K562 (cell line): ENCODE data around the gene HDAC7. TPM values are rescaled to one million over a fixed set of nuclear protein-coding genes. Genes with fewer than 3 reads are reported as not detected.

Experiments used
- ARID2 ChIP-seq: fragments of 450-650 bp; IDR thresholded peaks from 2 replicates; pipeline ENCODE4 v1.6.1; 2017; ENCODE audit warnings: antibody characterized with exemption, mild to moderate bottlenecking
- ARNT ChIP-seq, 2 experiments: fragments of 450-650 bp; IDR thresholded peaks; 2 replicates each; pipeline ENCODE4 v1.6.1; 2016; ENCODE audit warnings: mild to moderate bottlenecking in 1 of 2
- ATF1 ChIP-seq, 2 experiments: fragments of 450-650 bp in 1 of 2; IDR thresholded peaks; 2 replicates each; pipeline ENCODE4 v1.6.1; 2016; ENCODE audit warnings: missing compliant biosample characterization in 1 of 2, missing genetic modification characterization in 1 of 2
- CXXC5 ChIP-seq: fragments of 250-450 bp; sonication (Bioruptor Pico); IDR thresholded peaks from 2 replicates; pipeline ENCODE4 v1.8.0; 2022; ENCODE audit warnings: inconsistent platforms, mild to moderate bottlenecking, moderate library complexity
- E2F3 ChIP-seq: fragments of 250-450 bp; sonication (Bioruptor Pico); IDR thresholded peaks from 2 replicates; pipeline ENCODE4 v1.4.0; 2020; ENCODE audit warnings: mild to moderate bottlenecking
- ELK3 ChIP-seq: fragments of 450-650 bp; formaldehyde crosslinking; IDR thresholded peaks from 2 replicates; pipeline ENCODE4 v1.4.0; 2020; ENCODE audit warnings: mild to moderate bottlenecking
- EP400 ChIP-seq: fragments of 450-650 bp; IDR thresholded peaks from 2 replicates; pipeline ENCODE4 v1.6.1; 2017; ENCODE audit warnings: antibody characterized with exemption, mild to moderate bottlenecking, moderate library complexity
- GABPB2 ChIP-seq: fragments of 250-450 bp; sonication (Bioruptor Pico); conservative IDR thresholded peaks from 2 replicates; pipeline ENCODE4 v1.5.1; 2021; ENCODE audit warnings: mild to moderate bottlenecking
- GTF2F1 ChIP-seq: IDR thresholded peaks from 2 replicates; pipeline ENCODE4 v1.6.1; 2011; ENCODE audit warnings: low read depth, low read length, improper control_type of control experiment
- HMBOX1 ChIP-seq: sonication (generic); IDR thresholded peaks from 2 replicates; pipeline ENCODE4 v1.6.1; 2016
- HMG20B ChIP-seq: fragments of 250-450 bp; sonication (Bioruptor Pico); IDR thresholded peaks from 2 replicates; pipeline ENCODE4 v1.5.0; 2021; ENCODE audit warnings: mild to moderate bottlenecking
- HSF4 ChIP-seq: fragments of 250-450 bp; sonication (Bioruptor Pico); IDR thresholded peaks from 2 replicates; pipeline ENCODE4 v2.1.2; 2022; ENCODE audit warnings: mild to moderate bottlenecking, moderate library complexity, borderline replicate concordance
- IRF2 ChIP-seq: sonication (generic); formaldehyde crosslinking; IDR thresholded peaks from 2 replicates; pipeline ENCODE4 v1.8.1; 2022; ENCODE audit warnings: mild to moderate bottlenecking, missing genetic modification reagents
- KLF16 ChIP-seq: IDR thresholded peaks from 2 replicates; pipeline ENCODE4 v1.6.1; 2016; ENCODE audit warnings: antibody characterized with exemption
- LEF1 ChIP-seq: fragments of 450-650 bp; IDR thresholded peaks from 2 replicates; pipeline ENCODE4 v1.6.1; 2016; ENCODE audit warnings: mild to moderate bottlenecking
- MED1 ChIP-seq: sonication (generic); formaldehyde crosslinking; IDR thresholded peaks from 2 replicates; pipeline ENCODE4 v1.8.1; 2023; ENCODE audit warnings: missing genetic modification reagents, borderline replicate concordance
- NR0B1 ChIP-seq: fragments of 450-650 bp; IDR thresholded peaks from one replicate; pipeline ENCODE4 v1.6.1; 2018; ENCODE audit warnings: mild to moderate bottlenecking, moderate library complexity; ENCODE audit not compliant: partially characterized antibody
- OTX1 ChIP-seq: fragments of 450-650 bp; formaldehyde crosslinking; IDR thresholded peaks from 2 replicates; pipeline ENCODE4 v1.4.0; 2022; ENCODE audit warnings: mild to moderate bottlenecking
- PHF8 ChIP-seq: fragments of 200-600 bp; sonication (generic); IDR thresholded peaks from 2 replicates; pipeline ENCODE4 v1.6.1; 2012; ENCODE audit warnings: mixed run types, mild to moderate bottlenecking, inconsistent platforms, low read length, moderate library complexity, borderline replicate concordance
- SAFB ChIP-seq: fragments of 200-400 bp; formaldehyde crosslinking; IDR thresholded peaks from 2 replicates; pipeline ENCODE4 v1.6.1; 2017; ENCODE audit warnings: low read depth, low read length, borderline replicate concordance
- TEAD1 ChIP-seq, 2 experiments: fragments of 450-650 bp in 1 of 2; sonication (generic) in 1 of 2; formaldehyde crosslinking; IDR thresholded peaks; 2 replicates each; pipeline versions ENCODE4 v1.4.0 to v1.8.0; 2020 to 2022; ENCODE audit warnings: mild to moderate bottlenecking in 2 of 2, missing genetic modification reagents in 1 of 2
- THAP7 ChIP-seq: fragments of 250-450 bp; sonication (Bioruptor Pico); IDR thresholded peaks from 2 replicates; pipeline ENCODE4 v1.5.0; 2021
- USF2 ChIP-seq: sonication (generic); formaldehyde crosslinking; IDR thresholded peaks from 2 replicates; pipeline ENCODE4 v1.5.0; 2020; ENCODE audit warnings: missing genetic modification reagents
- ZBED1 ChIP-seq: IDR thresholded peaks from 2 replicates; pipeline ENCODE4 v1.6.1; 2014
- ZNF274 ChIP-seq: IDR thresholded peaks from 2 replicates; pipeline ENCODE4 v1.6.1; 2011; ENCODE audit warnings: low read depth, mild to moderate bottlenecking, low read length, moderate library complexity, borderline replicate concordance
- polyA plus RNA-seq, 8 experiments: library from polyadenylated mRNA; depleted of rRNA in 4 of 8; stranded (reverse) in 5 of 8; unstranded in 3 of 8; fragments of >200 nt; fragmentation: Nextera tagmentation in 2 of 8; fragmentation: Illumina TruSeq in 1 of 8; extraction: Ambion mirVana in 2 of 8; extraction: Trizol in 1 of 8; gene quantifications; 2 replicates each; pipeline versions ENCODE4 v1.2.1 to v1.2.3, GENCODE V29; 2011 to 2014; ENCODE audit warnings: inconsistent platforms in 1 of 8, missing spikeins in 1 of 8
- total RNA-seq, 7 experiments: library from RNA; depleted of rRNA in 6 of 7; stranded (reverse); fragments of >200 nt in 6 of 7; fragmentation: Illumina TruSeq in 2 of 7; extraction: Trizol in 2 of 7; gene quantifications; 2 replicates each; pipeline versions ENCODE4 v1.2.1 to v1.2.3, GENCODE V29; 2011 to 2021; ENCODE audit warnings: low replicate concordance in 1 of 7

Gene HDAC7
- total and polyA plus RNA-seq, 9 of the 15 experiments (the other 6 are each of a cell fraction or from before 2014, with no cell fraction given), result 2.5 to 129 (median 31.1) TPM

- TF ChIP-seq ELK3 (CRISPR knock-in tag), result no peak
- peak in 1 of 2 experiments; percentile 26; a peak in 1 of 4 replicates for TF ChIP-seq ARNT (IDR thresholded peaks at IDR 0.05)
- no peak for TF ChIP-seq GABPB2 (CRISPR knock-in tag)
- TF ChIP-seq KLF16, result no peak; the same call in 1 of the 2 replicates
- no peak for TF ChIP-seq HSF4 (CRISPR knock-in tag)
- no peak for TF ChIP-seq THAP7
- no peak for TF ChIP-seq ZBED1
- TF ChIP-seq EP400, result no peak
- no peak for TF ChIP-seq TEAD1 (CRISPR knock-in tag; IDR thresholded peaks at IDR 0.05)
- TF ChIP-seq GTF2F1, result no peak
- TF ChIP-seq CXXC5 (CRISPR knock-in tag), result no peak
- no peak for TF ChIP-seq IRF2 (CRISPR knock-in tag)
- no peak for TF ChIP-seq E2F3
- no peak for TF ChIP-seq SAFB
- no peak for TF ChIP-seq ATF1 (CRISPR knock-in tag; IDR thresholded peaks at IDR 0.05)
- TF ChIP-seq ATF1 (tag; IDR thresholded peaks at IDR 0.05), result no peak
- TF ChIP-seq OTX1 (CRISPR knock-in tag), result no peak
- no peak for TF ChIP-seq PHF8
- no peak for TF ChIP-seq HMBOX1
- TF ChIP-seq NR0B1, result no peak
- TF ChIP-seq LEF1, result no peak
- peak; percentile 76; the same call in 1 of the 2 replicates for TF ChIP-seq ARID2
- no peak for TF ChIP-seq MED1 (CRISPR knock-in tag)
- TF ChIP-seq ZNF274, result no peak
- no peak for TF ChIP-seq USF2 (CRISPR knock-in tag)
- no peak for TF ChIP-seq HMG20B (CRISPR knock-in tag)
Observed at GRCh38 chr12:47742253-47742825, 77.4 kb downstream of the HDAC7 start (continued).
